DND-41 (cell line): ENCODE measurements around the gene KCNAB1.

Experiments used
- ATAC-seq: fragments of 200-7000 bp; cut with Tn5 transposase; 3 replicates; pipeline ENCODE4 v1.9.1; 2021; ENCODE audit warnings: low read depth; ENCODE audit not compliant: insufficient read depth
- DNase-seq: peaks from one replicate; pipeline ENCODE4 v3.0.0-alpha.2; 2020
- H2AFZ ChIP-seq: 2 replicates; pipeline ENCODE4 v1.6.0; 2012; ENCODE audit warnings: low read depth, low read length
- H3K27ac ChIP-seq: 2 replicates; pipeline ENCODE4 v1.5.1; 2012; ENCODE audit warnings: low read length, inconsistent platforms
- H3K27me3 ChIP-seq: fragments of 200-600 bp; sonication (generic); 2 replicates; pipeline ENCODE4 v1.6.0; 2012; ENCODE audit warnings: low read length, mild to moderate bottlenecking, inconsistent platforms; ENCODE audit not compliant: insufficient read depth, poor library complexity
- H3K36me3 ChIP-seq: 2 replicates; pipeline ENCODE4 v1.5.1; 2012; ENCODE audit warnings: low read length, inconsistent platforms; ENCODE audit not compliant: insufficient read depth
- H3K4me1 ChIP-seq: 2 replicates; pipeline ENCODE4 v1.5.1; 2012; ENCODE audit warnings: mild to moderate bottlenecking, low read length; ENCODE audit not compliant: insufficient read depth
- H3K4me2 ChIP-seq: 2 replicates; pipeline ENCODE4 v1.6.0; 2012; ENCODE audit warnings: mild to moderate bottlenecking, moderate library complexity, low read length, inconsistent platforms; ENCODE audit not compliant: insufficient read depth
- H3K4me3 ChIP-seq, 2 experiments: fragments of 200-600 bp in 1 of 2; shearing (Covaris generic) in 1 of 2; 2 replicates each; pipeline ENCODE4 v1.5.1; 2012 to 2016; ENCODE audit warnings: inconsistent platforms in 2 of 2, low read length in 2 of 2, mild to moderate bottlenecking in 2 of 2, low read depth in 1 of 2, moderate library complexity in 1 of 2
- H3K79me2 ChIP-seq: 2 replicates; pipeline ENCODE4 v1.6.0; 2012; ENCODE audit warnings: low read length, inconsistent platforms; ENCODE audit not compliant: insufficient read depth
- H3K9ac ChIP-seq: 2 replicates; pipeline ENCODE4 v1.6.0; 2012; ENCODE audit warnings: low read depth, mild to moderate bottlenecking, inconsistent platforms, low read length, moderate library complexity
- H3K9me3 ChIP-seq: 2 replicates; pipeline ENCODE4 v1.5.1; 2012; ENCODE audit warnings: low read length, moderate library complexity, mild to moderate bottlenecking, inconsistent platforms; ENCODE audit not compliant: insufficient read depth, severe bottlenecking
- H4K20me1 ChIP-seq: 2 replicates; pipeline ENCODE4 v1.6.0; 2012; ENCODE audit warnings: low read length; ENCODE audit not compliant: insufficient read depth
- EZH2 ChIP-seq: IDR thresholded peaks from 3 replicates; pipeline ENCODE4 v1.6.1; 2012; ENCODE audit warnings: borderline replicate concordance, low read depth, mild to moderate bottlenecking, moderate library complexity, low read length, inconsistent platforms; ENCODE audit not compliant: severe bottlenecking
- TF ChIP-seq, protein P1 (sequence below): IDR thresholded peaks from 2 replicates; pipeline ENCODE4 v1.5.1; 2012; ENCODE audit warnings: borderline replicate concordance, low read length, moderate library complexity, mild to moderate bottlenecking; ENCODE audit not compliant: poor library complexity, severe bottlenecking; ENCODE audit errors: extremely low read depth

Gene KCNAB1

DNA sequence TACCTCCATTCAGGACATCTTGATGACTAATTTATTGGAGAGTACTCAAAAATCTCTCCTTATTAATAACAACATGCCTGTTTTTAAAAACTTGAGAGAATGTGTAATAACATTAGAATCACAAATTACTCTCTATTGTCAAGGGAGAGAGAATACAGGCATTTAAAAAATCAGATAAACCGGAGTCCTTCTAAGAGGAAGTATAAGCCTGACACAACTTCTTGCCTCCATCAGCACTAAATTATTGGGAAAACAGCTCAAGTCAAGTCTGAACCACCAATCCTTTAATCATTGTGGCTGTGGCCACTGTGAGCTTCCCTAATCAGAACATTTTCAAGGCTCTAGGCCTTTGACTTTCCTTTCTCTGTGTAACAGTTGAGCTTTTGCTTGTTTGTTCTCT, 396.6 kb downstream of the KCNAB1 start:
- DNase-seq = no peak
- H3K9me3 ChIP-seq = no peaks in the 10 kb centered on the region
- no peaks in the 10 kb centered on the region for H3K36me3 ChIP-seq
- H3K79me2 ChIP-seq = no peaks in the 10 kb centered on the region
- ATAC-seq = no peak
- H2AFZ ChIP-seq = no peak overlapping the region
- no peak overlapping the region for H3K4me3 ChIP-seq
- H4K20me1 ChIP-seq = no peaks in the 10 kb centered on the region
- H3K27me3 ChIP-seq = peaks cover 30% of the 10 kb centered on the region
- no peak overlapping the region for H3K4me2 ChIP-seq
- no peak for TF ChIP-seq EZH2
- TF ChIP-seq, protein P1, sequence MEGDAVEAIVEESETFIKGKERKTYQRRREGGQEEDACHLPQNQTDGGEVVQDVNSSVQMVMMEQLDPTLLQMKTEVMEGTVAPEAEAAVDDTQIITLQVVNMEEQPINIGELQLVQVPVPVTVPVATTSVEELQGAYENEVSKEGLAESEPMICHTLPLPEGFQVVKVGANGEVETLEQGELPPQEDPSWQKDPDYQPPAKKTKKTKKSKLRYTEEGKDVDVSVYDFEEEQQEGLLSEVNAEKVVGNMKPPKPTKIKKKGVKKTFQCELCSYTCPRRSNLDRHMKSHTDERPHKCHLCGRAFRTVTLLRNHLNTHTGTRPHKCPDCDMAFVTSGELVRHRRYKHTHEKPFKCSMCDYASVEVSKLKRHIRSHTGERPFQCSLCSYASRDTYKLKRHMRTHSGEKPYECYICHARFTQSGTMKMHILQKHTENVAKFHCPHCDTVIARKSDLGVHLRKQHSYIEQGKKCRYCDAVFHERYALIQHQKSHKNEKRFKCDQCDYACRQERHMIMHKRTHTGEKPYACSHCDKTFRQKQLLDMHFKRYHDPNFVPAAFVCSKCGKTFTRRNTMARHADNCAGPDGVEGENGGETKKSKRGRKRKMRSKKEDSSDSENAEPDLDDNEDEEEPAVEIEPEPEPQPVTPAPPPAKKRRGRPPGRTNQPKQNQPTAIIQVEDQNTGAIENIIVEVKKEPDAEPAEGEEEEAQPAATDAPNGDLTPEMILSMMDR = no peak
- H3K4me1 ChIP-seq = no peaks in the 10 kb centered on the region
- H3K27ac ChIP-seq = no peak overlapping the region
- no peak overlapping the region for H3K9ac ChIP-seq

- Histone ChIP-seq H3K4me2 (no peak overlapping the region), H3K27me3 (peaks cover 30% of the 10 kb centered on the region), H3K9ac (no peak overlapping the region), H3K27ac (no peak overlapping the region), H3K4me3 (no peak overlapping the region), H3K79me2 (no peaks in the 10 kb centered on the region), H3K4me1 (no peaks in the 10 kb centered on the region), H3K9me3 (no peaks in the 10 kb centered on the region), H2AFZ (no peak overlapping the region), H3K36me3 (no peaks in the 10 kb centered on the region), H4K20me1 (no peaks in the 10 kb centered on the region)
- no peak for DNase-seq
- TF ChIP-seq, protein P1 = no peak
- TF ChIP-seq EZH2 = no peak
- no peak for ATAC-seq
These were observed 398.3 kb downstream of the KCNAB1 start for GRCh38 chr3:156518726-156519125.

DNA sequence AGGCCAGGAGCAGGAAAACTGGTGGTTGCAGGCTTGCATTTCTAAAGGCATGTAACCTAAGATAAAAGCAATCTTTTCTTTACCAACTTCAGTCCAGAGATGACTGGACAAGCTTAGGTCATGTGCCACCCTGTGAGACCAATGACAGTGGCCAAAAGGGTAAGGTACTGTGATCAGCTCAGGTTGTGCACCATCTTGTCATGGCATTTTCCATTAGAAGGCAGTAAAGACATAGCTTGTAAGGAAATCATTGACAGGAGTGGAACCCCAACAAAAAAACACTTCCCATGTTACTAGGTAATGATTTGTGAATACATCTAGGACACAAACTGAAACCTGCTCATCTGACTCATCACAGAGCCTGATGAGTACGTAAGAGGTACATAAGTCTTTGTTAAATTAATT, 399.4 kb downstream of the KCNAB1 start:
- ATAC-seq = no peak
- Histone ChIP-seq H3K4me1 (peaks cover 1% of the 10 kb centered on the region; the same call in 1 of the 2 replicates), H4K20me1 (no peaks in the 10 kb centered on the region), H3K9me3 (no peaks in the 10 kb centered on the region), H3K27me3 (peaks cover 27% of the 10 kb centered on the region), H2AFZ (no peak overlapping the region), H3K27ac (no peak overlapping the region), H3K9ac (no peak overlapping the region), H3K4me2 (no peak overlapping the region), H3K4me3 (no peak overlapping the region), H3K79me2 (no peaks in the 10 kb centered on the region), H3K36me3 (no peaks in the 10 kb centered on the region)
- no peak for TF ChIP-seq EZH2
- DNase-seq = no peak

DNA sequence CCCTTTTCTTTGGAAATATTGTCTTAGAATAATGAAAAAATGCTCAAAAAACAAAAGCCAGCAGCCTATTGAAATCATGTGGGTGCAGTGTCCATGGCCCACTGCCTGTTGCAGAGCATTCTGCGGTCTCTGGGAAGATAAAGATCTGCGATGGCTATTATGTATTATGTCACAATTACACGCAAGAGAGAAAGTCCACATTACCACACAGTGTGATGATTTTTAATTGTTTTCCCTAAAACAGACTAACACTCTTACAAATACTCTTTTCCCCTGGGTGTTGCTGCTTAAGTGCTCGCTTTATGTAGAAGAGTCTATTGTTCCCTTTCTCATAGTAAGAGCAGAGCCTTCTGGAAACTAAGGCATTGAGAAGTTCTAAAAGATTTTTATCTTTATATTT, 402.3 kb downstream of the KCNAB1 start:
- Histone ChIP-seq H3K27ac (no peak overlapping the region), H3K4me2 (no peak overlapping the region), H3K4me1 (peaks cover 3% of the 10 kb centered on the region; the same call in 1 of the 2 replicates), H3K9me3 (no peaks in the 10 kb centered on the region), H3K4me3 (no peak overlapping the region), H4K20me1 (no peaks in the 10 kb centered on the region), H3K27me3 (peaks cover 16% of the 10 kb centered on the region), H3K36me3 (no peaks in the 10 kb centered on the region), H3K9ac (no peak overlapping the region), H3K79me2 (no peaks in the 10 kb centered on the region), H2AFZ (no peak overlapping the region)
- DNase-seq (no peak), ATAC-seq (no peak)
- TF ChIP-seq, protein P1 = no peak
- no peak for TF ChIP-seq EZH2
